HEK293 (cell line): ENCODE measurements around the gene PPFIA1.

Experiments
- CTCF ChIA-PET: fragments of 350-600 bp; formaldehyde crosslinking; extraction: SDS; loops from one replicate; lab custom pipeline; 2021; ENCODE audit warnings: antibody characterized with exemption; lab: Yijun Ruan, JAX
- POLR2A ChIA-PET: fragments of 300-600 bp; formaldehyde crosslinking; extraction: SDS; loops from one replicate; lab custom pipeline; 2020; ENCODE audit warnings: antibody characterized with exemption, inconsistent platforms; lab: Yijun Ruan, JAX
- H3K27ac ChIP-seq: fragments of 200-500 bp; sonication (Bioruptor generic); 2 replicates; pipeline ENCODE4 v1.5.1; 2014; ENCODE audit warnings: low read depth, low read length, control low read depth, inconsistent platforms; ENCODE audit errors: extremely low read depth
- H3K36me3 ChIP-seq, 2 experiments: fragments of 200-500 bp in 1 of 2; sonication (Bioruptor generic) in 1 of 2; 1 replicate in 1 of 2; 2 replicates in 1 of 2; pipeline ENCODE4 v1.5.1; 2014 to 2017; ENCODE audit warnings: inconsistent platforms in 2 of 2, low read length in 2 of 2; ENCODE audit not compliant: control insufficient read depth in 2 of 2, insufficient read depth in 1 of 2
- H3K4me1 ChIP-seq: fragments of 200-500 bp; sonication (Bioruptor generic); 2 replicates; pipeline ENCODE4 v1.5.1; 2014; ENCODE audit warnings: mild to moderate bottlenecking, low read length, inconsistent platforms; ENCODE audit not compliant: control insufficient read depth, insufficient read depth
- H3K4me3 ChIP-seq: 2 replicates; pipeline ENCODE4 v1.5.1; 2011; ENCODE audit warnings: low read depth, mild to moderate bottlenecking, control low read depth, low read length, moderate library complexity
- H3K9me3 ChIP-seq: fragments of 200-500 bp; sonication (Bioruptor generic); 2 replicates; pipeline ENCODE4 v1.5.1; 2014; ENCODE audit warnings: low read depth, low read length, inconsistent platforms; ENCODE audit not compliant: control insufficient read depth, insufficient read depth
- GLI2 ChIP-seq: fragments of 450-650 bp; formaldehyde crosslinking; IDR thresholded peaks from 2 replicates; pipeline ENCODE4; 2017; ENCODE audit warnings: missing biosample characterization, missing genetic modification characterization, low read depth, borderline replicate concordance
- GLI4 ChIP-seq: fragments of 450-650 bp; formaldehyde crosslinking; IDR thresholded peaks from 2 replicates; pipeline ENCODE4 v1.5.1; 2016; ENCODE audit warnings: missing biosample characterization, missing genetic modification characterization
- PRDM1 ChIP-seq: fragments of 450-650 bp; formaldehyde crosslinking; IDR thresholded peaks from 2 replicates; pipeline ENCODE4; 2016; ENCODE audit warnings: missing biosample characterization, missing genetic modification characterization
- YY1 ChIP-seq: fragments of 450-650 bp; formaldehyde crosslinking; IDR thresholded peaks from 2 replicates; pipeline ENCODE4 v1.5.1; 2018; ENCODE audit warnings: missing biosample characterization, missing genetic modification characterization
- ZFP41 ChIP-seq: fragments of 450-650 bp; formaldehyde crosslinking; IDR thresholded peaks from 2 replicates; pipeline ENCODE4 v1.5.1; 2016; ENCODE audit warnings: missing biosample characterization, missing genetic modification characterization, borderline replicate concordance
- ZNF121 ChIP-seq: fragments of 450-650 bp; formaldehyde crosslinking; IDR thresholded peaks from 2 replicates; pipeline ENCODE4 v1.5.1; 2016; ENCODE audit warnings: missing biosample characterization, missing genetic modification characterization
- ZNF366 ChIP-seq: fragments of 450-650 bp; formaldehyde crosslinking; conservative IDR thresholded peaks from 2 replicates; pipeline ENCODE4 v1.5.1; 2016; ENCODE audit warnings: missing biosample characterization, missing genetic modification characterization
- ZNF394 ChIP-seq: fragments of 450-650 bp; formaldehyde crosslinking; IDR thresholded peaks from 2 replicates; pipeline ENCODE4 v1.5.1; 2016; ENCODE audit warnings: missing biosample characterization, missing genetic modification characterization, mild to moderate bottlenecking, moderate library complexity, borderline replicate concordance
- ZNF423 ChIP-seq: fragments of 450-650 bp; formaldehyde crosslinking; IDR thresholded peaks from 2 replicates; pipeline ENCODE4 v1.5.1; 2016; ENCODE audit warnings: missing biosample characterization, missing genetic modification characterization
- ZNF660 ChIP-seq: fragments of 450-650 bp; IDR thresholded peaks from 2 replicates; pipeline ENCODE4 v1.5.1; 2018; ENCODE audit warnings: missing biosample characterization, mild to moderate bottlenecking, missing genetic modification characterization
- ZNF701 ChIP-seq: fragments of 450-650 bp; formaldehyde crosslinking; IDR thresholded peaks from 2 replicates; pipeline ENCODE4 v1.5.1; 2016; ENCODE audit warnings: missing biosample characterization, missing genetic modification characterization
- ZNF792 ChIP-seq: fragments of 450-650 bp; formaldehyde crosslinking; IDR thresholded peaks from 2 replicates; pipeline ENCODE4 v1.5.1; 2016; ENCODE audit warnings: missing biosample characterization, missing genetic modification characterization
- TF ChIP-seq, protein P1 (sequence below): fragments of 450-650 bp; formaldehyde crosslinking; IDR thresholded peaks from 2 replicates; pipeline ENCODE4 v1.5.1; 2016; ENCODE audit warnings: missing biosample characterization, missing genetic modification characterization
- TF ChIP-seq, protein P2 (sequence below): fragments of 450-650 bp; formaldehyde crosslinking; IDR thresholded peaks from 2 replicates; pipeline ENCODE4 v1.5.0; 2017; ENCODE audit warnings: missing biosample characterization, missing genetic modification characterization, borderline replicate concordance
- TF ChIP-seq, protein P3 (sequence below): fragments of 450-650 bp; formaldehyde crosslinking; IDR thresholded peaks from 2 replicates; pipeline ENCODE4 v1.5.1; 2016; ENCODE audit warnings: missing biosample characterization, missing genetic modification characterization
- TF ChIP-seq, protein P4 (sequence below): fragments of 450-650 bp; formaldehyde crosslinking; IDR thresholded peaks from 2 replicates; pipeline ENCODE4 v1.5.1; 2016; ENCODE audit warnings: missing biosample characterization, missing genetic modification characterization, low read depth
- TF ChIP-seq, protein P5 (sequence below): fragments of 450-650 bp; formaldehyde crosslinking; conservative IDR thresholded peaks from 2 replicates; pipeline ENCODE4 v1.5.1; 2016; ENCODE audit warnings: low read depth, missing biosample characterization, missing genetic modification characterization
- TF ChIP-seq, protein P6 (sequence below): fragments of 450-650 bp; formaldehyde crosslinking; IDR thresholded peaks from 2 replicates; pipeline ENCODE4 v1.5.1; 2016; ENCODE audit warnings: missing biosample characterization, missing genetic modification characterization, low read depth

The PPFIA1 gene

DNA sequence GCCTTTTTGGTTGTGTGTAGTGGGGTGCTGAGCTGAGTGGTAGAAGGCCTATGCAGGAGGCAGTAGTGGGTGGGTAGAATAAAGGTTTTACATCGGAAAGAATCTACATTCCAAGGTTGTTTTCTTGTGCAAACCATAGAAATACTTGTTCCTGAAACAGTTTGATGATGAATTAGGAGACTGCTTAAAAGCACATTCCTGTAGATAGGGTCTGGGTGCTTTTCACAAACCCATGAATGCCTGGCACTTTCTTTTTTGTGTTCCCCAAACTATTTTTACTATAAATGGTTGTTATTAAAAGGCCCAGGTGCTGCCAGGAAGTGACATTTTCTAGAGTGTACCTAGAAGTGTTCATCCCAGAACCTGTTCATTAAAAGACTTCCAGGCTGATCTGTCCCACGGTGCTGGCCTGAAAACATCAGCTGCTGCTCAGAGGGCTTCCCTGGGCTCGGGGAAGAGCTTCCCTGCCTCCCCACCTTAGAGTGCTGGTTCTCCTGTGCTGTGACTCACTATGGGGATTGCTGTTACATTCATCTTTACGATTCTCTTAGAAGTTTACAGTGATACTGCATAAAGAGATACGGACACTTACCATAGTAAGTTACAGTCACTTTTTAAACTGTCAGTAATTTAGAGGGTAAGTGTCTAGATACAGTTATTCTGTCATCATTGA, 27.9 kb downstream of the PPFIA1 start:
- no peak overlapping the region for H3K4me3 ChIP-seq
- H3K27ac ChIP-seq, result no peak overlapping the region
- ChIA-PET CTCF (interaction anchor here (0.5 to 0.6 kb wide), 2 partner anchors 20 to 33 kb away, joined by 4 to 5 read pairs; no protein-coding TSS in a partner anchor), POLR2A (no interaction called here)
- H3K9me3 ChIP-seq, result no peaks in the 10 kb centered on the region
- H3K36me3 ChIP-seq, result peaks cover 0 to 50% of the 10 kb centered on the region in 2 experiments; a peak in 2 of 3 replicates
- TF ChIP-seq, protein P1, sequence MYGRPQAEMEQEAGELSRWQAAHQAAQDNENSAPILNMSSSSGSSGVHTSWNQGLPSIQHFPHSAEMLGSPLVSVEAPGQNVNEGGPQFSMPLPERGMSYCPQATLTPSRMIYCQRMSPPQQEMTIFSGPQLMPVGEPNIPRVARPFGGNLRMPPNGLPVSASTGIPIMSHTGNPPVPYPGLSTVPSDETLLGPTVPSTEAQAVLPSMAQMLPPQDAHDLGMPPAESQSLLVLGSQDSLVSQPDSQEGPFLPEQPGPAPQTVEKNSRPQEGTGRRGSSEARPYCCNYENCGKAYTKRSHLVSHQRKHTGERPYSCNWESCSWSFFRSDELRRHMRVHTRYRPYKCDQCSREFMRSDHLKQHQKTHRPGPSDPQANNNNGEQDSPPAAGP (tag by site-specific recombination), result no peak
- TF ChIP-seq ZNF394, result no peak
- TF ChIP-seq, protein P2, sequence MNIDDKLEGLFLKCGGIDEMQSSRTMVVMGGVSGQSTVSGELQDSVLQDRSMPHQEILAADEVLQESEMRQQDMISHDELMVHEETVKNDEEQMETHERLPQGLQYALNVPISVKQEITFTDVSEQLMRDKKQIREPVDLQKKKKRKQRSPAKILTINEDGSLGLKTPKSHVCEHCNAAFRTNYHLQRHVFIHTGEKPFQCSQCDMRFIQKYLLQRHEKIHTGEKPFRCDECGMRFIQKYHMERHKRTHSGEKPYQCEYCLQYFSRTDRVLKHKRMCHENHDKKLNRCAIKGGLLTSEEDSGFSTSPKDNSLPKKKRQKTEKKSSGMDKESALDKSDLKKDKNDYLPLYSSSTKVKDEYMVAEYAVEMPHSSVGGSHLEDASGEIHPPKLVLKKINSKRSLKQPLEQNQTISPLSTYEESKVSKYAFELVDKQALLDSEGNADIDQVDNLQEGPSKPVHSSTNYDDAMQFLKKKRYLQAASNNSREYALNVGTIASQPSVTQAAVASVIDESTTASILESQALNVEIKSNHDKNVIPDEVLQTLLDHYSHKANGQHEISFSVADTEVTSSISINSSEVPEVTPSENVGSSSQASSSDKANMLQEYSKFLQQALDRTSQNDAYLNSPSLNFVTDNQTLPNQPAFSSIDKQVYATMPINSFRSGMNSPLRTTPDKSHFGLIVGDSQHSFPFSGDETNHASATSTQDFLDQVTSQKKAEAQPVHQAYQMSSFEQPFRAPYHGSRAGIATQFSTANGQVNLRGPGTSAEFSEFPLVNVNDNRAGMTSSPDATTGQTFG, result no peak
- no peak for TF ChIP-seq PRDM1 (tag by site-specific recombination)
- no peak for TF ChIP-seq ZNF423 (tag by site-specific recombination)
- TF ChIP-seq, protein P3, sequence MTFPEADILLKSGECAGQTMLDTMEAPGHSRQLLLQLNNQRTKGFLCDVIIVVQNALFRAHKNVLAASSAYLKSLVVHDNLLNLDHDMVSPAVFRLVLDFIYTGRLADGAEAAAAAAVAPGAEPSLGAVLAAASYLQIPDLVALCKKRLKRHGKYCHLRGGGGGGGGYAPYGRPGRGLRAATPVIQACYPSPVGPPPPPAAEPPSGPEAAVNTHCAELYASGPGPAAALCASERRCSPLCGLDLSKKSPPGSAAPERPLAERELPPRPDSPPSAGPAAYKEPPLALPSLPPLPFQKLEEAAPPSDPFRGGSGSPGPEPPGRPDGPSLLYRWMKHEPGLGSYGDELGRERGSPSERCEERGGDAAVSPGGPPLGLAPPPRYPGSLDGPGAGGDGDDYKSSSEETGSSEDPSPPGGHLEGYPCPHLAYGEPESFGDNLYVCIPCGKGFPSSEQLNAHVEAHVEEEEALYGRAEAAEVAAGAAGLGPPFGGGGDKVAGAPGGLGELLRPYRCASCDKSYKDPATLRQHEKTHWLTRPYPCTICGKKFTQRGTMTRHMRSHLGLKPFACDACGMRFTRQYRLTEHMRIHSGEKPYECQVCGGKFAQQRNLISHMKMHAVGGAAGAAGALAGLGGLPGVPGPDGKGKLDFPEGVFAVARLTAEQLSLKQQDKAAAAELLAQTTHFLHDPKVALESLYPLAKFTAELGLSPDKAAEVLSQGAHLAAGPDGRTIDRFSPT (tag by site-specific recombination), result no peak
- no peak for TF ChIP-seq ZNF792 (tag by site-specific recombination)
- TF ChIP-seq ZNF660 (tag by site-specific recombination), result no peak
- TF ChIP-seq ZNF121, result no peak
- no peak for TF ChIP-seq ZFP41 (tag by site-specific recombination)
- TF ChIP-seq, protein P4, sequence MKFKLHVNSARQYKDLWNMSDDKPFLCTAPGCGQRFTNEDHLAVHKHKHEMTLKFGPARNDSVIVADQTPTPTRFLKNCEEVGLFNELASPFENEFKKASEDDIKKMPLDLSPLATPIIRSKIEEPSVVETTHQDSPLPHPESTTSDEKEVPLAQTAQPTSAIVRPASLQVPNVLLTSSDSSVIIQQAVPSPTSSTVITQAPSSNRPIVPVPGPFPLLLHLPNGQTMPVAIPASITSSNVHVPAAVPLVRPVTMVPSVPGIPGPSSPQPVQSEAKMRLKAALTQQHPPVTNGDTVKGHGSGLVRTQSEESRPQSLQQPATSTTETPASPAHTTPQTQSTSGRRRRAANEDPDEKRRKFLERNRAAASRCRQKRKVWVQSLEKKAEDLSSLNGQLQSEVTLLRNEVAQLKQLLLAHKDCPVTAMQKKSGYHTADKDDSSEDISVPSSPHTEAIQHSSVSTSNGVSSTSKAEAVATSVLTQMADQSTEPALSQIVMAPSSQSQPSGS, result no peak
- TF ChIP-seq, protein P5, sequence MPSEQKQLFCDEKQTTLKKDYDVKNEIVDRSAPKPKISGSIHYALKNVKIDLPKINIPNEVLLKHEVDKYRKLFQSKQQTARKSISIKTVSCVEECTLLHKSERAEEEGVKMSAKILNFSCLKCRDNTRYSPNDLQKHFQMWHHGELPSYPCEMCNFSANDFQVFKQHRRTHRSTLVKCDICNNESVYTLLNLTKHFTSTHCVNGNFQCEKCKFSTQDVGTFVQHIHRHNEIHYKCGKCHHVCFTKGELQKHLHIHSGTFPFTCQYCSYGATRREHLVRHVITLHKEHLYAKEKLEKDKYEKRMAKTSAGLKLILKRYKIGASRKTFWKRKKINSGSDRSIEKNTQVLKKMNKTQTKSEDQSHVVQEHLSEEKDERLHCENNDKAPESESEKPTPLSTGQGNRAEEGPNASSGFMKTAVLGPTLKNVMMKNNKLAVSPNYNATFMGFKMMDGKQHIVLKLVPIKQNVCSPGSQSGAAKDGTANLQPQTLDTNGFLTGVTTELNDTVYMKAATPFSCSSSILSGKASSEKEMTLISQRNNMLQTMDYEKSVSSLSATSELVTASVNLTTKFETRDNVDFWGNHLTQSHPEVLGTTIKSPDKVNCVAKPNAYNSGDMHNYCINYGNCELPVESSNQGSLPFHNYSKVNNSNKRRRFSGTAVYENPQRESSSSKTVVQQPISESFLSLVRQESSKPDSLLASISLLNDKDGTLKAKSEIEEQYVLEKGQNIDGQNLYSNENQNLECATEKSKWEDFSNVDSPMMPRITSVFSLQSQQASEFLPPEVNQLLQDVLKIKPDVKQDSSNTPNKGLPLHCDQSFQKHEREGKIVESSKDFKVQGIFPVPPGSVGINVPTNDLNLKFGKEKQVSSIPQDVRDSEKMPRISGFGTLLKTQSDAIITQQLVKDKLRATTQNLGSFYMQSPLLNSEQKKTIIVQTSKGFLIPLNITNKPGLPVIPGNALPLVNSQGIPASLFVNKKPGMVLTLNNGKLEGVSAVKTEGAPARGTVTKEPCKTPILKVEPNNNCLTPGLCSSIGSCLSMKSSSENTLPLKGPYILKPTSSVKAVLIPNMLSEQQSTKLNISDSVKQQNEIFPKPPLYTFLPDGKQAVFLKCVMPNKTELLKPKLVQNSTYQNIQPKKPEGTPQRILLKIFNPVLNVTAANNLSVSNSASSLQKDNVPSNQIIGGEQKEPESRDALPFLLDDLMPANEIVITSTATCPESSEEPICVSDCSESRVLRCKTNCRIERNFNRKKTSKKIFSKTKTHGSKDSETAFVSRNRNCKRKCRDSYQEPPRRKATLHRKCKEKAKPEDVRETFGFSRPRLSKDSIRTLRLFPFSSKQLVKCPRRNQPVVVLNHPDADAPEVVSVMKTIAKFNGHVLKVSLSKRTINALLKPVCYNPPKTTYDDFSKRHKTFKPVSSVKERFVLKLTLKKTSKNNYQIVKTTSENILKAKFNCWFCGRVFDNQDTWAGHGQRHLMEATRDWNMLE, result no peak
- TF ChIP-seq YY1 (tag by site-specific recombination), result no peak
- TF ChIP-seq, protein P6, sequence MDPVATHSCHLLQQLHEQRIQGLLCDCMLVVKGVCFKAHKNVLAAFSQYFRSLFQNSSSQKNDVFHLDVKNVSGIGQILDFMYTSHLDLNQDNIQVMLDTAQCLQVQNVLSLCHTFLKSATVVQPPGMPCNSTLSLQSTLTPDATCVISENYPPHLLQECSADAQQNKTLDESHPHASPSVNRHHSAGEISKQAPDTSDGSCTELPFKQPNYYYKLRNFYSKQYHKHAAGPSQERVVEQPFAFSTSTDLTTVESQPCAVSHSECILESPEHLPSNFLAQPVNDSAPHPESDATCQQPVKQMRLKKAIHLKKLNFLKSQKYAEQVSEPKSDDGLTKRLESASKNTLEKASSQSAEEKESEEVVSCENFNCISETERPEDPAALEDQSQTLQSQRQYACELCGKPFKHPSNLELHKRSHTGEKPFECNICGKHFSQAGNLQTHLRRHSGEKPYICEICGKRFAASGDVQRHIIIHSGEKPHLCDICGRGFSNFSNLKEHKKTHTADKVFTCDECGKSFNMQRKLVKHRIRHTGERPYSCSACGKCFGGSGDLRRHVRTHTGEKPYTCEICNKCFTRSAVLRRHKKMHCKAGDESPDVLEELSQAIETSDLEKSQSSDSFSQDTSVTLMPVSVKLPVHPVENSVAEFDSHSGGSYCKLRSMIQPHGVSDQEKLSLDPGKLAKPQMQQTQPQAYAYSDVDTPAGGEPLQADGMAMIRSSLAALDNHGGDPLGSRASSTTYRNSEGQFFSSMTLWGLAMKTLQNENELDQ (tag by site-specific recombination), result no peak
- TF ChIP-seq GLI2 (tag by site-specific recombination), result no peak
- TF ChIP-seq ZNF701 (tag by site-specific recombination), result no peak
- no peak for TF ChIP-seq GLI4
- no peak for TF ChIP-seq ZNF366
- H3K4me1 ChIP-seq, result no peaks in the 10 kb centered on the region
